Measurements from ENCODE around the gene LBH.
"Not testable (repeated sequence)": the region's sequence is repeated elsewhere in the genome, so short reads cannot be mapped to it uniquely, and the experiment has no call there.

Gene LBH

DNA sequence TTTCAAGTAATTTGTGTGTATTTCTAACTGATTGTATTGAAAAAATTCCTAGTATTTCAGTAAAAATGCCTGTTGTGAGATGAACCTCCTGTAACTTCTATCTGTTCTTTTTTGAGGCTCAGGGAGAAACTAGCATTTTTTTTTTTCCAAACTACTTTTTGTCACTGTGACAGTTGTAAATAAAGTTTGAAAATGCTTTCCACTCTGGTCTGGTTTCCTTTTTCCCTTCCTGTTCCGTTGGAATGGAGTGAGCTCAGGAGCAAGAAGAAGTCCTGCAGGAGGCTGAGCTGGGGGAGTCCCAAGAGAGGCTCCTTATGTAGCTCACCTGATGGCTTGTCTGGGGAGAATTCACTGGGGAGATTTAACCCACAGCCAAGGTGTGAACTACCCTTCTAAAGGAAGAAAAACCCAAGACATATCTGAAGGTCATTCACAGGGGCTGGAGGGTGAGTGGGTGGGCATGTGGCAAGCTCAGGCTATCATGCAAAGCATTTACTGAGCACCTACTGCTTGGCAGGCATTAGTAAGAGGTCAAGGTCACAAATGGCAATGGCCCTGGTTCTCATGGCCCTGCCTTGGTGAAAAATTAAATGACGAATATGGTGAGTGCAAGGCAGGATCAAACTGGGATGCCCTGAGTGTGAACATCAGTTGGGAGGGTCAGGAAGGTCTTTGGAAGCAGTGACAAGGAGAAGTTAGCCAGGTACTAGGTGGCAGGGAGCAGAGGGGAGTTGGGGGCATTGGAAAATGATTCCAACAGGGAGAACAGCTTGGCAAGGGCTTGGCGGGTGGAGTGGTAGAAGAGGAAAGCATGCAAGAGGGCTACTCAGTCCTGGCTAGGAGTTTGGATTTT, 28.7 kb downstream of the LBH start:
- FAIRE-seq: no peak

DNA sequence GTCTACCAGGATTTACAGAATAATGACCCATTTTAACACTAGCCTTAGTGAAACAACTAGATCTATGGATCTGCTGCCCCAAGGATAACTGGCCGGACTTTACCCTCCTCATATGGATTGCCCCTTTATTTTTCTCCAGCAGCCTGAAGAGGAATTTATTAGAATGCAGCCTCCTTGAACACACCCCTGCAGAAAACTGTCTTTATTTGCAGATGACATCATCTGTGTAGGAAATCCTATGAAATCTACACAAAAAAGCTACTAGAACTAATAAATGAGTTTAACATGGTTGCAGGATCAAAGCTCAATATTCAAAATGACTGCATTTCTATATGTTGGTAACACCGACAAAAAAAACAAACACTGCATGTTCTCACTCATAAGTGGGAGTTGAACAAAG, 29.6 kb downstream of the LBH start:
- FAIRE-seq: no peak

DNA sequence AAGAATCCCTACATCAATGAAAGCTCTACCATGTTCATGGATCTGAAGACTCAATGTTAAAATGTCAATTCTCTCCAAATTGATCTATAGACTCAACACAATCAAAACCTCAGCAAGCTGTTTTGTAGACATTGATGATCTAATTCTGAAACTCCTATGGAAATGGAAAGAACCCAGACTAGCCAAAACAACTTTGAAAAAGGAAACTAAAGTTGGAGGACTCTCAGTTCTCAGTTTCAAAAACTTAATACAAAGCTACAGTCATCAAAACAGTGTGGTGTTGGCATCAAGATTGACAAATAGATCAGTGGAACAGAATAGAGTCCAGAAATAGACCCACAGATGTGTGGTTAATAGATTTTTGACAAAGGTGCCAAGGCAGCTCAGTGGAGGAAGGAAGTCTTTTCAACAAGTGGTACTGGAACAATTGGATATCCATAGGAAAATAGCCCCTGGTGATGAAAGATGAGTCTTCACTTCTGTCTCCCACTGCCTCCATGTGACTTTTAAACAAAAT, 30.4 kb downstream of the LBH start:
- no peak for FAIRE-seq

DNA sequence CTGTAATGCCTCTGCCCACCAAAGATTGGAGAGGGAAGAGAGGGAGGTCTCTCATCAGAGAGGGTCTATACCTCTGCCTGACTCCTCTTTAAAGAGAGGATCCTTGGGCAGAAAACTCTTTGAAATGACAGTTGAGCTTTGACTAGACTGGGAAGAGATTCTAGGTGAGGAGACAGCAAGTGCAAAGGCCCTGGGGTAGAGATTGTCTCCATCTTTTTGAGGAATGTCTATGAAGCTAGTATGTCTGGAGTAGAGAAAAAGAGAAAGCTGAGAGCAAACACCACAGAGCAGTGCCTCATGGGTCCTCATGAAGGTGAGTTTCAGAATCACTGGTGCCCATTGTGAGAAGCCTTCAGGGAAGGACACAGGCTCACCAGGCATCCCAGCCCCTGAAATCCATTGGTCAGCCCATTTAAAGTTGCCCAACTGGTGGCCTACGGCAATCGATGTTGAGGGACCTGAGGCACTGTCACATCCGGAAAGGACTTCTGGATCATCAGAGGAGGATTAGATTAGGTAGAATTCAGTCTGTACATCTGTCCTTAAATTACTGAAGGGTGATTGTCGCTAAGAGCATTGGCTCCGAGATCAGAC, 31.5 kb downstream of the LBH start:
- FAIRE-seq: no peak

DNA sequence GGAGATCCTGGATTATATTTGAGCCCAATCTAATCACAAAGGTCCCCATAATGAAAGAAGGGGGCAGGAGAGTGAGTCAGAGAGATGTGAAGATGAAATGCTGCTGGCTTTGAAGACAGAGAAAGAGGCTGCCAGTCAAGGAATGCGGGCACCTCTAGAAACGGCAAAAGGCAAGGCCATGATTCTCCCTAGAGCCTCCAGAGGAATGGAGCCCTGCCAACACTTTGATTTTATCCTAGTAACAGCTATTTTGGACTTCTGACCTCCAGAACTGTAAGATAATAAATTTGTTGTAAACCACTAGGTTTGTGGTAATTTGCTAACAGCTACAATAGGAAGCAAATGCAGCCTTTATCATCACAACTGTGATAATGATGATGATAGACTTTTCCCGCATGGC, 32.9 kb downstream of the LBH start:
- FAIRE-seq: no peak

DNA sequence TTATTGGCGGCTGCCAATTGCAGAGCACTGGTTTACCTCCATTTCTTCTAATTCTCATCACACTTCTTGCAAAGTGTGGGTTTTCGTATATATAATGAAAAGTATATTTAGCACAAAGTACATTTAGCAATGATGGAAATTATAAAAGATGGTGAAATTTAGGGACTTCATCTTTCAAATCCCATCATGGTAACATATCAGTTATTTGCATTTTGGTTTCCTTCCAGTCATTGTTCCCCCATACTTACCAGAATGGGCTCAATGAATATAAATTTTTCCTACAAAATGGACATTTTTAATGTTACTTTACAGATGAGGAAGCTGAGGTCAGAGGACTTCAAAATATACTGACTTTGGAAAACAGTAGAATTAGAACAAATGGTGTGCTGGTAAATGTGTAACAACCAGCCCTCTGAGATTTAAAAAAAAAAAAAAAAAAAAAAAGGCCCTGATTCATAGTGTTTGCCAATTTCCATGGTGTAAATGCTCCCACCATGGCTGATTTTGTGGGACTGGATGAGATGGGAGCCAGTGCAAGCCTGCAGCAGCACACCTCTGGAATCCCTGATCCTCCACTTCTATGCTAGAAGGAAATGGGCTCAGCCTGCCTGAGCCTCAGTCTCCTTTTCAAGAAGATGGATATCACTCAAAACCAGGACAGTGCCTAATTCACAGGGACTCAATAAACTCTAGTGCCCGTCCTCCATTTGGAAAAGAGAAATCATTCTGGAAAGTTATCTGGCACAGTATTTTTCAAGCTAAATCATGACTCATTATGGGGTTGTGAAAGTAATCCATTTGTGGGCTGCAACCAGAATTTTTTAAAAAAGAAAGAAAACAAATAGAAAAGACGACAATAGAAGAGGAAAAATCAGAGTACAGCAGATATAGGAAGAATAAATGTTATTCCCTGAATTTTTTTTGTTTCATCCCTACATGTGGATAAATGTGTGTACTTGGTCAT, 34.0 kb downstream of the LBH start:
- no peak for FAIRE-seq

DNA sequence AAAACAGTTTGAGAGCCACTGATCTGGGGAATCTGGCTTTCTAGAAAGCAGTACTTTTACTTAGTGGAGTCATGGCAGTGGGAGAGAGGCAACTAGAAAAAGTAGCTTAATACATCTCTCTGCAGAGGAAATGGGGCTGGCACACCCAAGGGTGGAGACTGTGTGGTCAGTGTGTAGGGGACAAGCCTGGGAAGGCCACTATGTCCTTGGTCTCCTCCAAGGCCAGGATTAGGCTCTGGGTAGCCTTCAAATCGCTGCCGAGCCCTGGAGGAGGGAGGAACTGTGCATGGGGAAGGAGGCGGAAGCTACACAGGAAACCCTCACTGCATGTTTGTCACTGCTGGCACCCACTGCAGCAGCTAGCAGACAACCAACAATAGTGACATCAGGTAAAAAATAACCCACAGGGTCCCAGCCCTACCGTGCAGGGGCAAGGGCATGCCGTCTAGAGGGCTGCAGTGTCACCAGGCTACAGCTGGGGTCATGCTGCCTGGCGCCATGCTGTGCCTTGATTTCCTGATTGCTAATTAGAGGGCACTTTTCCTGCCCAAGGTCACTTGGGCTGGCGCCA, 34.8 kb downstream of the LBH start:
- no peak for FAIRE-seq

DNA sequence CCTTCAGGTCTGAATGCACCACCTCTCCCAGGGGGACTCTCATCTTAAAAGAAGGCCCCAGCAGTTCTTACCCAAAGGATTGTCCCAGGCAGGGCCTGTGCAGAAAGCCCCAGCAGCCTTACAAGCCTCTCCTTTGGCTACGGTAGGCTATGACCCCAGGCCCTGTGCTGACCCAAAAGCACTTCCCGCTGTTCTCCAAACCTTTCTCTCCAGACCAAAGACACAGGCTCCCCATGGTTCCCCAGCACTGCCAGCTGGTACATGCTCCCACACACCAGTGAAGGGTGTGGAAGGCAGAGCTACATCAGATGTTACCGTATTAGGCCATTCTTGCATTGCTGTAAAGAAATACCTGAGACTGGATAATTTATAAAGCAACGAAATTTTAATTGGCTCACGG, 35.4 kb downstream of the LBH start:
- no peak for FAIRE-seq

DNA sequence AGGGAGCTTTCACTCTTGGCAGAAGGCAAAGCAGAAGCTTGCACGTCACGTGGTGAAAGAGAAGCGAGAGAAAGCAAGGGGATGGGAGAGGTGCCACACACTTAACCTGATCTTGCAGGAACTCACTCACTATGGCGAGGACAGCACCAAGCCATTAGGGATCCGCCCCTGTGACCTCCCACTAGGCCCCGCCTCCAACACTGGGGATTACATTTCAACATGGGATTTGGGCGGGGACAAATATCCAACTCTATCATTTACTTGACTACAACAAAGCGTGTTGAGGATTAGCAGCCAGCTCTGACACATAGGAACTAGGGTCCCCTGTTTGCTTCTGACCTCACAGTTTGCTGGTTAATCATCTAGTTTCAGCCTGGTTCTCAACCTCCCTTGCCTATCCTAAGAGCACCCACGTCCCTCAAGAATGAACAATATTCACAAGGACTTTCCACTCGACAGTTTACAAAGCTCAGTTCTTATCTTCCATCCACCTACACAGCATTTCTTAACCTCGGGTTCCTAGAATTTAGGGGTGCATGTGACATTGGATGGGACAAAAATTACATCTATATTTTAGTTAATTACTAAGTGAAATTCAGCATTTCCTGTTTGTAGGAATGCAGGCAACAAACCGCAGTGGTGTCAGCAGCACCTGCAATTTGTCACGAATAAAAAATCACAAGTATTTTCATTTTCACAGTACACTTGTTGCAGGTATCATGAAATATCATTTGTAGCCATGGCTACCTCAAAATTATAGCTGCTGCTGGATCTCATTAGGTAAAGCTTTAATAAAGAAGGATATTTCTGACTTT, 36.0 kb downstream of the LBH start:
- FAIRE-seq: no peak

DNA sequence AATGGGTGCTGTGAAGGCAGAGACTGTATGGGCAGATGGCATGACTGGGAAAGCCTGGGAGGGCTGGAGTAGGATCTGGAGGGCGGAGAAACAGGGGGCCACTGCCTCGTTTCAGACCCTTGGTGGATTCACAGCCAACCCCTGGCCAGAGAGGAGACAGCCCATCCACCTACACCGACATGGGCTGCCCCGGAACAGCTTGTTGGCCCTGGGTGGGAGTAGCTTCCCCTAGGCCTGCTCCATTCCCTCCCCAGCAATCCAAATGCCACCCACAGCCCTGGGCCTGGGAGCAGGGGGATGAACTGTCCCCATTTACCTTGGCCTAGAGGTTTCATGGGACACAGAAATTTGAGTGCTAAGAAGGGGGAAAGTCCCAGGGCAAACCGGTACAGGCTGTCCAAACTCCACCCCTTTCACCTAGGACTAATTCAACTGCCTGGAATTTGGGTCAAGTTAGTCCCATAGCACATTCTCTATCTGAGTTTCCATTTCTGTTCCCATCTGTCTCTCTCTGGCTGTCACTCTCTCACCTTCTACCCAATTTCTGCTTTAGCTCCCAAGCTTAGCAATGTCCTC, 37.0 kb downstream of the LBH start:
- no peak for FAIRE-seq

DNA sequence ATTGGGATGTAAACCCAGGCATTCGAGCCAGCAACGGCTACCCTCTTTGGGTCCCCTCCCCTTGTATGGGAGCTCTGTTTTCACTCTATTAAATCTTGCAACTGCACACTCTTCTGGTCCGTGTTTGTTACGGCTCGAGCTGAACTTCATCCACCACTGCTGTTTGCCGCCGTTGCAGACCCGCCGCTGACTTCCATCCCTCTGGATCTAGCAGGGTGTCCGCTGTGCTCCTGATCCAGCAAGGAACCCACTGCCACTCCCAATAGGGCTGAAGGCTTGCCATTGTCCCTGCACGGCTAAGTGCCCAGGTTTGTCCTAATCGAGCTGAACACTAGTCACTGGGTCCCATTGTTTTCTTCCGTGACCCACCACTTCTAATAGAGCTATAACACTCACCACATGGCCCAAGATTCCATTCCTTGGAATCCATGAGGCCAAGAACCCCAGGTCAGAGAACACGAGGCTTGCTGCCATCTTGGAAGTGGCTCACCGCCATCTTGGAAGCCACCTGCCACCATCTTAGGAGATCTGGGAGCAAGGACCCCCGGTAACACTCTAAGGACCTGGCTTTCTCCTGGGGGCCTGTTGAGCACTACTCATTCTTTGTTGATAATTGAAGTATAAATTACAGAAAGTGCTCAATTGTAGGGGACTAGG, 37.9 kb downstream of the LBH start:
- not testable (repeated sequence) for FAIRE-seq

DNA sequence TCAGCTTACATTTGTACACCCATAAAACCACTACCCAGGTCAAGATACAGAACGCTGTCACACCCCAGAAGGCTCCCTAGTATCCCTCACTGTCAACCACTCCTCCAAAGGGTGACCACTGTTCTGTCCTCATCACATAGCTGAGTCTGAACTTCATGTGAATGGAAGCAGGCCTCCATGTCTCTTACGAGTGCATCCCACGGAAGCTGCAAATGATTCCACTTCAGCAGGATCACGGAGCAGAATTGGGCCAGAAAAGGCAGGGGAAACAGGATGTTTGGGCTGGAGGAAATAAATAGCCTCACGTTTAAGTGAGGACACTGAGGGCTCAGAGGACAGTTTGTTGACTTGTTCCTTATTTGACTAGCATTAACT, 38.4 kb downstream of the LBH start:
- no peak for FAIRE-seq

DNA sequence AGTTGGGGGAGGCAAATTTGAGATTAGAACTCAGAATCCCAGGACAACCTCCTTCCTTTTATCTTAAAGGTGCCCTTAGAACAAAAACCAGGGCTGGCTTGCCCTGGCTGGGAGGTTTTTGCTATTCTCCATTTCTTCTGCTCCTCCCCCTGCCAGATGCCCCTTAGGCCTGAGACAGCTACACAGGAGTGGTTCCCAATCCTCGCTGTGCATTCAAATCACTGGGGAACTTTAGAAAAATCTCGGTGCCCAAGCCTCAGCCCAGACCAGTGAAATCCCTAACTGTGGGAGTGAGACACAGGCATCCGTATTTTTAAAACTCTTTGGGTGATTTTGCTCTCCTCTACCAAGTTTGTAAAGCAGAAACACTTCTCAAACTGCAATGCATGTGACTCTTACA, 38.8 kb downstream of the LBH start:
- no peak for FAIRE-seq

DNA sequence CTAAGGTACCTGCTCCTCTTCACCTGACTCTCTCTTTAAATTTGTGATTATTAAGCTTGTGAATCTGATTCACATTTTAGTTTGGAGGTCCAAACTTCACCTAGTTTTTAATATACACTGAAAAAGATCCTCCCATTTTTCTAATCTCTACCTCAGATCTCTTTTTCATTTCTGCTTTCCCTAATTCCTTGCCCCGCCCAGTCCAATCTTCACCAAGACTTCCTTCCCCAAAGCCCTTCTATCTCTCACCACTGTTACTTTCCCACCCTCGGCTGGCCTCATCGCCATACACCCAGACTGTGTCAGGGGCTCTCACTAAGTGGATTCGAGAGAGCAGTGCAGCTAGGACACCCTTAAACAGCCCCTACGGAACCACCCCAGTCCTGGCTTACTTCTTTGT, 40.0 kb downstream of the LBH start:
- no peak for FAIRE-seq

DNA sequence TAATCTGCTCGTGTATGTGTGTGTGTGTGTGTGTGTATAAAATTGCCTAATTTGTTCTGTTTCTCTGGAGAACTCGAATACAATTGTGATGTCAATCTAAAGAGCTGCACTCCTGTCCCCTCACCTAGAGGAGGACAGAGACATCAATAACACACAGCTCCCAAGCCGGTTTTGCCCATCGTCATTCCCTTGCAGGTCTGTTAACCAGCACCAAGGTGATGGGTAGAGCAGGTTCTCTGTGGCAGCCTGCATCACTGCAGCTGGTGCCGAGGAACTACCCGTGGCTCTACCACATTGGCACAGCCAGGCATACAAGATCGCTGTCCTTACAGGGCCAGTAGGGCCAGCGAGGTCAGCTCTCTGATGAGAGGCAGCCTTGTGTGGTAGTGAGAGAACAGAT, 41.0 kb downstream of the LBH start:
- no peak for FAIRE-seq

DNA sequence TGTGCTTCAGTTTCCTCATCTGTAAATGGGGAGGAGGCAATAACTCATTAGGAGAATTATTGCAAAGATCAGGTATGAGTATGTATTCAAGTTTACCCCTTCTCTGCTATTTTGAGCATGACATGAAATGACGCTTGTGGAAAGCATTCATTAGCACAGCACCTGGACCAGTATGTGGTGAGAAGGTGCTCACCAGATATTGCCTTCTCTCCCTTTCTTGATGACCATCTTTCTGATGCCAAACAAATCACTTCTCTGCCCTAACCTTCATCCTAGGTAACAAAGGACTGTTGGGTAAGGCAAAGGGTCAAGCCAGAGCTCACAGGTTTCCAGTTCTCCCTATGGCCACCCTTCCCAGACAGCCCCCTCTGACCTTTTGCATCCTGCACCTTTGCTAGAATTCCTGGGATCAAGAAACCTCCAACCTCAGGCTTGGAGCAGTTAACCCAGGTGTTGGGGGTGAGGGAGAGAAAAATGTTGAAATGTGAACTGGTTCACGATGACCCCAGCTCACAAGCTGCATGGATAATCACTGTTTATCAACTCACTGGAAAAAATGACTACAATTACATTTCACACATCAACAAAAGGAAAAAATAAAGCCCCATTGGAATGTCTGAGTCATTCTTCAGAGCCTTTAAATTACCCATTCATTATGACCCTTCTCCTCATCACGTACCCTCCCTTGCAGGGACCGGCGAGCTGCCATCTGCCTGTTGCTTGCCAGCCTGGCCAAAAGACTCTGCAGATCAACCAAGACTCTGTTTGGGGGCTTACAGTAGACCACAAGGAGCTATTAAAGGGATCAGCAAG, 41.6 kb downstream of the LBH start:
- FAIRE-seq: no peak

DNA sequence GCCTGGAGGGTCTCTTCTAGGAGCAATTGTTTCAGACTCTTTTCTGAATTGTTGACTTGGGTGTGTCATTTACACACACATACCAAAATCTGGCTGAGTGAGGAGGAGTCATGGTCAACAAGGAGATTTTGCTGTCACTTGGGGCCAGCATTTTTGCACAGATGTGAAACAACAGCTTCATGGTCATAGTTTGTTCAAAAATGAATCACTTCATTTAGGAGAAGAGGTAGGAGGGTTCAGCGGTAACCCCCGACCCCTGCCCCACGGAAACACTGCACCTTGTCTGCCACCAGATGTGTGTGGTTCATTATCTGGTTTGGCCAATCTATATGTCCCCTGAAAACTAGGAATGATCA, 42.2 kb downstream of the LBH start:
- FAIRE-seq: no peak

DNA sequence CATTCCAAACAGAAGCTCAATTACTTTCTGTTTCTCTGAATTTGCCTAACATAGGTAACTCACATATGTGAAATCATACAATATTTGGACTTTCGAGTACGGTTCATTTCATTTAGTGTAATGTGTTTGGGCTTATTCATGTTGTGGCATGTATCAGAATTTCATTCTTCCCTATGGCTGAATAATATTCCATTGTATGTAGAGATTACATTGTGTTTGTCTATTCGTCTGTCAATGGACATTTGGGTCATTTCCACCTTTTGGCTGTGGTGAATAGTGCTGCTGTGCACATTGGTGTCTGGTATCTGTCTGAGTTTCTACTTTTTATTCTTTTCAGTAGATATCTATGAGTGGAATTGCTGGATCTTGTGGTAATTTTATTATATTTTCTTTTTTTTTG, 43.9 kb downstream of the LBH start:
- no peak for FAIRE-seq

DNA sequence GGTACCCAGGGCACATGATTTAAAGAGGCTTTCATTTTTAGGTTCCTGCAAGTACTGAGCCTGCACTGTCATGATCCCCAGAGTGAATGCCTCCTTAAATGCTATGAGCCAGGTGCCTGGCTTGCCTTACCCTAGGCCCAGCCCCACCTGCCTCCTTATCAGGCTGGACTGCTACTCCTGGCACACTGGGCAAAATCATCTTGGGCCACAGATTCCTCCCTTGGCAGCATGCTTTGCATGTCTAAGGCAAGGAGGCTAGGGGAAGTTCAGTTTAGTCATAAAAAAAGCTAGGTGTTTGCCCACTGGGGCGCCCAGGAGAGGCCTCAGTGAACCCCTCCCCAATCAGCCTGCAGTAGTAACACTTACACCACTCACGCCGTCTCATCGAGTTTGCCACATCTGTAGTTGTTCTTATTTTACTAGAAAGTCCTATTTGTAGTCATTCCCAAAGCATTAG, 45.1 kb downstream of the LBH start:
- FAIRE-seq: no peak

DNA sequence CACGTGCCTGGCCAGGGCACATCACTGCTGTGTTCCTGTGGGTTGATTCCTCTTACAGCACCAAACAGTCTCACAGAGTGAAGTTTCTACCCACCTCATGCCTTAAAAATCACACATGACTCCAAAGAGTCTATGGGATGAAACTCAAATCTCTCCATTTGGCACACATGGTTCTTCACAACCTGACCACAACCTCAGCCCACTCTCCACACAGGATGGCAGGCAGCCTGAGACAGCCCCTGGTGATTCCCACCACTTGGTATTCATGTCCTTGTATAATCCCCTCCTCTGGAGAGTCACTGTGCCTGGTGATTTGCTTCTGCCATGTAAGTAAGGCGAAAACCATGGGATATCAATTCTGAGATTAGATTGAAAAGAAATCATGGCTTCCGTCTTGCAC, 46.2 kb downstream of the LBH start:
- no peak for FAIRE-seq

All from G401.6 (cell line).